Measurements from ENCODE around the gene PELO. TPM values are rescaled to one million over a fixed set of nuclear protein-coding genes. Genes with fewer than 3 reads are reported as not detected.

PELO gene
- total RNA-seq (1 to 10 TPM; 9.0 to 9.4 TPM), polyA plus RNA-seq (ENCODE audit: insufficient read depth, low read depth, low replicate concordance) (10.6 TPM)
- long read RNA-seq, donor 1, partial matches to known transcripts, result 23 of 23 reads
- long read RNA-seq, donor 1, other reads (novel, unspliced or antisense), result 0 of 23 reads
- long read RNA-seq, donor 2, partial matches to known transcripts, result 20 of 20 reads
- long read RNA-seq, donor 2, other reads (novel, unspliced or antisense), result 0 of 20 reads

DNA sequence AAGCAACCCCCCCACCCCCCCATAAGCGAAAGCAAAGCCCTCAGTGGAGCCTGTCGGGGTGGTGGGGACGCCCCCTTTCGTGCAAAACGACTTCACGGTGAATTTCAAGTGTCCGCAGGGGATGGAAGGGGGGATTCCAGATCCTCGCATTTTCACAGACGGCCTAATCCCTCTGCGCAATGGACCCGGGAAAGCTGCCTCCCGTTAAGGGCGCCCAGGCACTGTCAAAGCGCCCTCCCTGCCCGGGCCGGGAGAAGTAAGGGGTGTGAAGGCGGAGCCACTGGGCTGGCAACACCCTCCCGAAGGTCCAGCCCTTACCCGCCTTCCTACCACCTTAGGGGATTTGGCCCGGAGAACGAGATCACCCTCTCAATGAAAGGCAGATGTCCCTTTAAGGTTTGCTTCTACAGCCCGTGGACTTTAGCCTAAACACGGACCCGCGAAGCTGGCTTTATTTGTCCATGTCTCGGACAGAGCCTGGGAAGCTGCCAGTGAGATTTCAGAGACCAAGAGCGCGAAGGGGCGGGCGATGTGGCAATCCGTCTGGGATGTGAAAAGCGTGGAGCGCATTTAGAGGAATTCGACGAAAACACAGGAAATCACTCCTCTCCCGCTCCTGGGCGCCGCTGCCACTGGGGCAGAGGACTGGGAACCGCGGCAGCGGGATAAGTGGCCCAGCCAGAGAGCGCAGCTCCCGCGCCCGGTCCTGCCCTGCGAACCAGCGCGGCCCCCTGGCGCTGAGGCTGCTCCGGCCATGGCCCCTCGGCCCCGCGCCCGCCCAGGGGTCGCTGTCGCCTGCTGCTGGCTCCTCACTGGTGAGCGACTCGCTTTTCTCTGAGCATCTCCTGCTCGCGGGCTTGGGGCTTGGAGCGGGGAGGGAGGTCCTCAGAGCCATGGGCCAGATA is at the start of gene PELO, which contains the start of gene ITGA1:
PELO (plus strand) TSS at position 317 of the 905 bp plus-strand sequence. CDS start 12,479 bp downstream, outside the sequence.
ITGA1 (plus strand) TSS at position 317 of the 905 bp plus-strand sequence; CDS start at position 755, 438 bp downstream.
- peak; percentile 63 for DNase-seq
- Histone ChIP-seq H3K36me3 (ENCODE audit: low read depth, missing control alignments) (no peaks in the 10 kb centered on the region), H3K9me3 (no peaks in the 10 kb centered on the region), H3K4me3 (peak within 1 kb of the TSS; percentile 53 to 70), H3K27me3 (no peaks in the 10 kb centered on the region), H3K27ac (peak within 1 kb of the TSS; percentile 64 to 87), H3K4me1 (no peaks in the 10 kb centered on the region)
- 0 to 1% methylated on average over 30 to 49 of the region's 61 CpGs for WGBS, 2 donors
- intact Hi-C loops (cut with DNase I; ENCODE audit: low total_unique reads), result no loop called here
- TF ChIP-seq POLR2A (IDR thresholded peaks at IDR 0.05) (no peak), CTCF (IDR thresholded peaks at IDR 0.05) (peak in 2 of 3 experiments; percentile 13)

- no peak overlapping the region for H3K27ac ChIP-seq
- no peaks in the 10 kb centered on the region for H3K27me3 ChIP-seq
- no peaks in the 10 kb centered on the region for H3K36me3 ChIP-seq (ENCODE audit: low read depth, missing control alignments)
- no peak overlapping the region for H3K4me3 ChIP-seq
- no peaks in the 10 kb centered on the region for H3K9me3 ChIP-seq
- intact Hi-C loops (cut with DNase I; ENCODE audit: low total_unique reads), result no loop called here
- TF ChIP-seq CTCF (IDR thresholded peaks at IDR 0.05) (no peak), POLR2A (IDR thresholded peaks at IDR 0.05) (no peak)
- no peak for DNase-seq
- no peaks in the 10 kb centered on the region for H3K4me1 ChIP-seq
Observed at GRCh38 chr5:52738095-52738506, 49.6 kb upstream of the PELO start.

GRCh38 chr5:52740007-52740406 is 47.7 kb upstream of the PELO start:
- 81 to 96% methylated on average over 2 of the region's 2 CpGs for WGBS, 2 donors
- H3K27ac ChIP-seq, result no peak overlapping the region
- DNase-seq, result no peak
- no peak overlapping the region for H3K4me3 ChIP-seq
- no peaks in the 10 kb centered on the region for H3K4me1 ChIP-seq
- TF ChIP-seq CTCF (IDR thresholded peaks at IDR 0.05) (no peak), POLR2A (IDR thresholded peaks at IDR 0.05) (no peak)
- no peaks in the 10 kb centered on the region for H3K36me3 ChIP-seq (ENCODE audit: low read depth, missing control alignments)
- no peaks in the 10 kb centered on the region for H3K9me3 ChIP-seq
- intact Hi-C loops (cut with DNase I; ENCODE audit: low total_unique reads), result no loop called here
- no peaks in the 10 kb centered on the region for H3K27me3 ChIP-seq

GRCh38 chr5:52743012-52743411 is 44.7 kb upstream of the PELO start:
- DNase-seq, result no peak
- 78 to 86% methylated on average over 2 of the region's 2 CpGs for WGBS, 2 donors
- no peaks in the 10 kb centered on the region for H3K27me3 ChIP-seq
- no peak overlapping the region for H3K4me3 ChIP-seq
- H3K4me1 ChIP-seq, result no peaks in the 10 kb centered on the region
- no peak overlapping the region for H3K27ac ChIP-seq
- H3K9me3 ChIP-seq, result no peaks in the 10 kb centered on the region
- H3K36me3 ChIP-seq (ENCODE audit: low read depth, missing control alignments), result no peaks in the 10 kb centered on the region
- intact Hi-C loops (cut with DNase I; ENCODE audit: low total_unique reads), result no loop called here
- no peak for TF ChIP-seq POLR2A (IDR thresholded peaks at IDR 0.05)
- TF ChIP-seq CTCF (IDR thresholded peaks at IDR 0.05), result no peak

All from testis (tissue), 5 donors.